ENCODE results near the gene NUP98.

DNA sequence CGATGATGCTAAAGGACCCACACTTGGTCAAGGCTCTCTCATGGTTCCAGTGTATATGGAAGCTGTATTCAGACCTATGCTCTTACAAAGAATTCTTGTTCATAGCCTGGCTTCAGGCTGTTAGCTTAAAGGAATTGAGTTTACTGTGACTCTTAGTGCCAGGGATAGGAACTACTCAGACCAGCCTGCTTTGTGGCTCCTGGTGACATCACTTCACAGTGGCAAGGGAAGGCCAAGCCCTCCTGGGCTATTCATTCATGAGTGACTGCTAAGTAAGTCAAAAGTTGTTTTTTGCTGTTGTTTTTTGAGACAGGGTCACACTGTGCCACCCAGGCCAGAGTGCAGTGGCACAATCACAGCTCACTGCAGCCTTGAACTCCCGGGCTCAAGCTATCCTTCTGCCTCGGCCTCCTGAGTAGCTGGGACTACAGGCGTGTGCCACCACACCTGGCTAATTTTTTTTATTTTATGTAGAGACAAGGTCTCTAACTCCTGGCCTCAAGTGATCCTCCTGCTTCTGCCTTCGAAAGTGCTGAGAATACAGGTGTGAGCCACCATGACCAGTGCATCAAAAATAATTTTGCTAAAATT, 165.2 kb downstream of the NUP98 start:
- TF ChIP-seq, protein P1, sequence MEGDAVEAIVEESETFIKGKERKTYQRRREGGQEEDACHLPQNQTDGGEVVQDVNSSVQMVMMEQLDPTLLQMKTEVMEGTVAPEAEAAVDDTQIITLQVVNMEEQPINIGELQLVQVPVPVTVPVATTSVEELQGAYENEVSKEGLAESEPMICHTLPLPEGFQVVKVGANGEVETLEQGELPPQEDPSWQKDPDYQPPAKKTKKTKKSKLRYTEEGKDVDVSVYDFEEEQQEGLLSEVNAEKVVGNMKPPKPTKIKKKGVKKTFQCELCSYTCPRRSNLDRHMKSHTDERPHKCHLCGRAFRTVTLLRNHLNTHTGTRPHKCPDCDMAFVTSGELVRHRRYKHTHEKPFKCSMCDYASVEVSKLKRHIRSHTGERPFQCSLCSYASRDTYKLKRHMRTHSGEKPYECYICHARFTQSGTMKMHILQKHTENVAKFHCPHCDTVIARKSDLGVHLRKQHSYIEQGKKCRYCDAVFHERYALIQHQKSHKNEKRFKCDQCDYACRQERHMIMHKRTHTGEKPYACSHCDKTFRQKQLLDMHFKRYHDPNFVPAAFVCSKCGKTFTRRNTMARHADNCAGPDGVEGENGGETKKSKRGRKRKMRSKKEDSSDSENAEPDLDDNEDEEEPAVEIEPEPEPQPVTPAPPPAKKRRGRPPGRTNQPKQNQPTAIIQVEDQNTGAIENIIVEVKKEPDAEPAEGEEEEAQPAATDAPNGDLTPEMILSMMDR (IDR thresholded peaks at IDR 0.05; ENCODE audit: extremely low read depth in 1 of 2, insufficient read depth in 1 of 2, low read depth in 1 of 2, low read length in 2 of 2) = no peak
- TF ChIP-seq GATA2 (IDR thresholded peaks at IDR 0.05; ENCODE audit: insufficient read depth, insufficient read length, low read depth, low read length) (no peak), EZH2 (IDR thresholded peaks at IDR 0.05; ENCODE audit: borderline replicate concordance, low read depth, low read length, severe bottlenecking) (no peak), POLR2AphosphoS5 (IDR thresholded peaks at IDR 0.05; ENCODE audit: insufficient read depth, low read depth, low read length) (no peak), MYC (IDR thresholded peaks at IDR 0.05; ENCODE audit: low read depth, low read length) (no peak)
- TF ChIP-seq, protein P2, sequence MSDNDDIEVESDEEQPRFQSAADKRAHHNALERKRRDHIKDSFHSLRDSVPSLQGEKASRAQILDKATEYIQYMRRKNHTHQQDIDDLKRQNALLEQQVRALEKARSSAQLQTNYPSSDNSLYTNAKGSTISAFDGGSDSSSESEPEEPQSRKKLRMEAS (IDR thresholded peaks at IDR 0.05; ENCODE audit: insufficient read depth, insufficient read length) = no peak

Measured in endothelial cell of umbilical vein (primary cell).